ENCODE measurements around the gene BRIX1.

DNA sequence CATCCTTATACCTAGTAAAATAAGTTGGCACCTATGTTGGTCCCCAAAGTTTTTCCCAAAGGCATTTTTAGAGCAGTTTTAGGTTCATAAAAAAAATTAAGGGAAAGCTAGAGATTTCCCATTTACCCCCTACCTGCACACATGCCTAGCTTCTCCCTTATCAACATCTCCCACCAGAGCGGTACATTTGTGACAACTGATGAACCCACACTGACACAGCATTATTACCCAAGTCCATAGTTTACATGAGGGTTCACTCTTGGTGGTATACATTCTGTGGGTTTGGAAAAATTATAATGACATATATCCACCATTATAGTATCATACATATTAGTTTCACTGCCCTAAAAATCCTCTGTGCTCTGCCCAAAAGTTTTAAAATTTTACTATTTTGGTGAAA lies 12.3 kb upstream of the BRIX1 start:
- TF ChIP-seq GATA2 (IDR thresholded peaks at IDR 0.05; ENCODE audit: low read depth, low read length): no peak
- TF ChIP-seq GATA3 (IDR thresholded peaks at IDR 0.05; ENCODE audit: low read depth, low read length): no peak
